K562 (cell line): Measurements from ENCODE around the gene SLC31A1. TPM values are rescaled to one million over a fixed set of nuclear protein-coding genes. Genes with fewer than 3 reads are reported as not detected.

ENCODE experiments used
- MEF2A ChIP-seq: IDR thresholded peaks from 2 replicates; pipeline ENCODE4 v1.6.1; 2011; ENCODE audit warnings: low read depth, mild to moderate bottlenecking, low read length, moderate library complexity; ENCODE audit not compliant: control insufficient read depth
- MYBL2 ChIP-seq, 2 experiments: fragments of 450-650 bp in 1 of 2; sonication (generic) in 1 of 2; formaldehyde crosslinking in 1 of 2; IDR thresholded peaks; 2 replicates each; pipeline versions ENCODE4 v1.6.1 to v1.8.1; 2017 to 2022; ENCODE audit warnings: borderline replicate concordance in 1 of 2, inconsistent platforms in 1 of 2, low read depth in 1 of 2, mild to moderate bottlenecking in 1 of 2, missing genetic modification reagents in 1 of 2, moderate library complexity in 1 of 2
- PHB2 ChIP-seq: fragments of 450-650 bp; IDR thresholded peaks from 2 replicates; pipeline ENCODE4 v1.6.1; 2017; ENCODE audit warnings: low read depth
- SNIP1 ChIP-seq: fragments of 450-650 bp; IDR thresholded peaks from 2 replicates; pipeline ENCODE4 v1.7.1; 2017; ENCODE audit warnings: low read depth, mild to moderate bottlenecking
- TCF3 ChIP-seq: sonication (generic); formaldehyde crosslinking; IDR thresholded peaks from 2 replicates; pipeline ENCODE4 v1.4.0; 2020; ENCODE audit warnings: mild to moderate bottlenecking, missing genetic modification reagents
- TCF7 ChIP-seq: sonication (generic); IDR thresholded peaks from 2 replicates; pipeline ENCODE4 v1.6.1; 2016; ENCODE audit warnings: antibody characterized with exemption, borderline replicate concordance
- ZNF212 ChIP-seq: fragments of 450-650 bp; formaldehyde crosslinking; IDR thresholded peaks from 2 replicates; pipeline ENCODE4 v1.4.0; 2020; ENCODE audit warnings: mild to moderate bottlenecking
- ZNF764 ChIP-seq: fragments of 250-450 bp; sonication (Bioruptor Pico); IDR thresholded peaks from 2 replicates; pipeline ENCODE4 v1.4.0; 2020; ENCODE audit warnings: low read depth, mild to moderate bottlenecking, moderate library complexity
- polyA plus RNA-seq, 8 experiments: library from polyadenylated mRNA; depleted of rRNA in 4 of 8; stranded (reverse) in 5 of 8; unstranded in 3 of 8; fragments of >200 nt; fragmentation: Nextera tagmentation in 2 of 8; fragmentation: Illumina TruSeq in 1 of 8; extraction: Ambion mirVana in 2 of 8; extraction: Trizol in 1 of 8; gene quantifications; 2 replicates each; pipeline versions ENCODE4 v1.2.1 to v1.2.3, GENCODE V29; 2011 to 2014; ENCODE audit warnings: inconsistent platforms in 1 of 8, missing spikeins in 1 of 8
- total RNA-seq, 7 experiments: library from RNA; depleted of rRNA in 6 of 7; stranded (reverse); fragments of >200 nt in 6 of 7; fragmentation: Illumina TruSeq in 2 of 7; extraction: Trizol in 2 of 7; gene quantifications; 2 replicates each; pipeline versions ENCODE4 v1.2.1 to v1.2.3, GENCODE V29; 2011 to 2021; ENCODE audit warnings: low replicate concordance in 1 of 7
- TF ChIP-seq, protein P1 (sequence below): fragments of 450-650 bp; formaldehyde crosslinking; IDR thresholded peaks from 2 replicates; pipeline ENCODE4 v1.4.0; 2020; ENCODE audit warnings: mild to moderate bottlenecking, moderate library complexity
- TF ChIP-seq, protein P2 (sequence below), 2 experiments: IDR thresholded peaks; 2 replicates each; pipeline ENCODE4 v1.6.1; 2012; ENCODE audit warnings: improper control_type of control experiment in 2 of 2, low read depth in 2 of 2, low read length in 2 of 2, borderline replicate concordance in 1 of 2
- TF ChIP-seq, protein P3 (sequence below): fragments of 450-650 bp; IDR thresholded peaks from 2 replicates; pipeline ENCODE4 v1.6.1; 2016; ENCODE audit warnings: low read depth

Gene SLC31A1
- total and polyA plus RNA-seq, 9 of the 15 experiments (the other 6 are each of a cell fraction or from before 2014, with no cell fraction given) = 15.4 to 40.7 (median 25.9) TPM

DNA sequence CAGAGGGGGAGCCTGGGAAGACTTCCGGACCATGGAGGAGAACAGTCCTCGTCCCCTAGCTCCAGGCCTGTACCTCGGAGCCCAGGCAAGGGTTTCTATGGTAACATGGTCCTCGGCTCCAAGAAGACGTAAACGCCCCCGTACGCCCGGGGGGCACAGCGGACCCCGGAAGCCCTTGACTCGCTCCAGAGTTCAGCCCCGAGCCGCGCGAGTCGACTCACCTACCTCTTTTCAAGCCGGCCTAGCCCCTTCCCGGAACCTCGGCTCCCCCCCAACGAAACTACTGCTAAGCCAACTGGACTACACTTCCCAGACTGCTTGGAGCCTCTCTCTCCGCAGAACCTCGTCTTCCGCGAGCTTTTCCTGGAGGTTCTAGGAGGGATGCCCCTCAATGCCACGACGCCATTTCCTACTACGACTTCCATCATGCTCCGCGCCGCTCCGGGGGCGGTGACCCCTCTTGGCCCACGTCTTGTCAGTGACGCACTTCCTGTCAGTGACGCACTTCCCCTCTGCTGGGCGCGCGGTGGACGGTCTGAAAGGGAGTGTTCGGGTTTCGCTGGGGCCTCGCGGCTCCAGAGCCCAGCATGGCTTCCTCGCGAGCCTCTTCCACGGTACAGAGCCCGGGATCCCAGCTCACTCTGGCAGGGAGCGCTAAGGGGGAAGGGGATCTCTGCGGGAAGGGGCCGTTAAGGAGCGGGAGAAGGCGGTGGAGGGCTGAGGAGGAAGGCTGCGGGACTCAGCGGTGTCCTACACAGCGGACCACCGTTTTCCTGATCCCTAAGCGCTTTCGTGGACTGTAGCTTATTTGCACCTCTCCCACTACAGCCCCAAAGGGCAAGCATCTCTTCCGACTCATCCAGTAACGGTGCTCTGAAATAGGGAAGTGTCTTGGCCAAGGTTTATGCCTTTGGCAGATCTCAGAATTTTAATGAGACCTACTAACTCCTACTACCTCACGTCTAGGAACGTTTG is 54.1 kb downstream of the SLC31A1 start, which contains the start of the genes CDC26 and PRPF4 (continued):
- TF ChIP-seq TCF7 (no peak), MEF2A (0 out of 2 replicates have a peak, but pooled peaks have one; percentile 1), ZNF764 (CRISPR knock-in tag) (no peak), SNIP1 (no peak), MYBL2 (IDR thresholded peaks at IDR 0.05; ENCODE audit: low read depth) (no peak), MYBL2 (CRISPR knock-in tag; IDR thresholded peaks at IDR 0.05; ENCODE audit: borderline replicate concordance) (no peak), TCF3 (CRISPR knock-in tag) (peak; percentile 6; the same call in 1 of the 2 replicates), PHB2 (no peak), ZNF212 (CRISPR knock-in tag) (no peak)
- TF ChIP-seq, protein P1, sequence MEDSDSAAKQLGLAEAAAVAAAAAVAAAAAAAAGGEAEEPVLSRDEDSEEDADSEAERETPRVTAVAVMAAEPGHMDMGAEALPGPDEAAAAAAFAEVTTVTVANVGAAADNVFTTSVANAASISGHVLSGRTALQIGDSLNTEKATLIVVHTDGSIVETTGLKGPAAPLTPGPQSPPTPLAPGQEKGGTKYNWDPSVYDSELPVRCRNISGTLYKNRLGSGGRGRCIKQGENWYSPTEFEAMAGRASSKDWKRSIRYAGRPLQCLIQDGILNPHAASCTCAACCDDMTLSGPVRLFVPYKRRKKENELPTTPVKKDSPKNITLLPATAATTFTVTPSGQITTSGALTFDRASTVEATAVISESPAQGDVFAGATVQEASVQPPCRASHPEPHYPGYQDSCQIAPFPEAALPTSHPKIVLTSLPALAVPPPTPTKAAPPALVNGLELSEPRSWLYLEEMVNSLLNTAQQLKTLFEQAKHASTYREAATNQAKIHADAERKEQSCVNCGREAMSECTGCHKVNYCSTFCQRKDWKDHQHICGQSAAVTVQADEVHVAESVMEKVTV (CRISPR knock-in tag) = 0 out of 2 replicates have a peak, but pooled peaks have one; percentile 11
- TF ChIP-seq, protein P2, sequence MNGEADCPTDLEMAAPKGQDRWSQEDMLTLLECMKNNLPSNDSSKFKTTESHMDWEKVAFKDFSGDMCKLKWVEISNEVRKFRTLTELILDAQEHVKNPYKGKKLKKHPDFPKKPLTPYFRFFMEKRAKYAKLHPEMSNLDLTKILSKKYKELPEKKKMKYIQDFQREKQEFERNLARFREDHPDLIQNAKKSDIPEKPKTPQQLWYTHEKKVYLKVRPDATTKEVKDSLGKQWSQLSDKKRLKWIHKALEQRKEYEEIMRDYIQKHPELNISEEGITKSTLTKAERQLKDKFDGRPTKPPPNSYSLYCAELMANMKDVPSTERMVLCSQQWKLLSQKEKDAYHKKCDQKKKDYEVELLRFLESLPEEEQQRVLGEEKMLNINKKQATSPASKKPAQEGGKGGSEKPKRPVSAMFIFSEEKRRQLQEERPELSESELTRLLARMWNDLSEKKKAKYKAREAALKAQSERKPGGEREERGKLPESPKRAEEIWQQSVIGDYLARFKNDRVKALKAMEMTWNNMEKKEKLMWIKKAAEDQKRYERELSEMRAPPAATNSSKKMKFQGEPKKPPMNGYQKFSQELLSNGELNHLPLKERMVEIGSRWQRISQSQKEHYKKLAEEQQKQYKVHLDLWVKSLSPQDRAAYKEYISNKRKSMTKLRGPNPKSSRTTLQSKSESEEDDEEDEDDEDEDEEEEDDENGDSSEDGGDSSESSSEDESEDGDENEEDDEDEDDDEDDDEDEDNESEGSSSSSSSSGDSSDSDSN (IDR thresholded peaks at IDR 0.05; ENCODE audit: borderline replicate concordance in 1 of 2, low read depth in 2 of 2, low read length in 2 of 2) = no peak
- TF ChIP-seq, protein P3, sequence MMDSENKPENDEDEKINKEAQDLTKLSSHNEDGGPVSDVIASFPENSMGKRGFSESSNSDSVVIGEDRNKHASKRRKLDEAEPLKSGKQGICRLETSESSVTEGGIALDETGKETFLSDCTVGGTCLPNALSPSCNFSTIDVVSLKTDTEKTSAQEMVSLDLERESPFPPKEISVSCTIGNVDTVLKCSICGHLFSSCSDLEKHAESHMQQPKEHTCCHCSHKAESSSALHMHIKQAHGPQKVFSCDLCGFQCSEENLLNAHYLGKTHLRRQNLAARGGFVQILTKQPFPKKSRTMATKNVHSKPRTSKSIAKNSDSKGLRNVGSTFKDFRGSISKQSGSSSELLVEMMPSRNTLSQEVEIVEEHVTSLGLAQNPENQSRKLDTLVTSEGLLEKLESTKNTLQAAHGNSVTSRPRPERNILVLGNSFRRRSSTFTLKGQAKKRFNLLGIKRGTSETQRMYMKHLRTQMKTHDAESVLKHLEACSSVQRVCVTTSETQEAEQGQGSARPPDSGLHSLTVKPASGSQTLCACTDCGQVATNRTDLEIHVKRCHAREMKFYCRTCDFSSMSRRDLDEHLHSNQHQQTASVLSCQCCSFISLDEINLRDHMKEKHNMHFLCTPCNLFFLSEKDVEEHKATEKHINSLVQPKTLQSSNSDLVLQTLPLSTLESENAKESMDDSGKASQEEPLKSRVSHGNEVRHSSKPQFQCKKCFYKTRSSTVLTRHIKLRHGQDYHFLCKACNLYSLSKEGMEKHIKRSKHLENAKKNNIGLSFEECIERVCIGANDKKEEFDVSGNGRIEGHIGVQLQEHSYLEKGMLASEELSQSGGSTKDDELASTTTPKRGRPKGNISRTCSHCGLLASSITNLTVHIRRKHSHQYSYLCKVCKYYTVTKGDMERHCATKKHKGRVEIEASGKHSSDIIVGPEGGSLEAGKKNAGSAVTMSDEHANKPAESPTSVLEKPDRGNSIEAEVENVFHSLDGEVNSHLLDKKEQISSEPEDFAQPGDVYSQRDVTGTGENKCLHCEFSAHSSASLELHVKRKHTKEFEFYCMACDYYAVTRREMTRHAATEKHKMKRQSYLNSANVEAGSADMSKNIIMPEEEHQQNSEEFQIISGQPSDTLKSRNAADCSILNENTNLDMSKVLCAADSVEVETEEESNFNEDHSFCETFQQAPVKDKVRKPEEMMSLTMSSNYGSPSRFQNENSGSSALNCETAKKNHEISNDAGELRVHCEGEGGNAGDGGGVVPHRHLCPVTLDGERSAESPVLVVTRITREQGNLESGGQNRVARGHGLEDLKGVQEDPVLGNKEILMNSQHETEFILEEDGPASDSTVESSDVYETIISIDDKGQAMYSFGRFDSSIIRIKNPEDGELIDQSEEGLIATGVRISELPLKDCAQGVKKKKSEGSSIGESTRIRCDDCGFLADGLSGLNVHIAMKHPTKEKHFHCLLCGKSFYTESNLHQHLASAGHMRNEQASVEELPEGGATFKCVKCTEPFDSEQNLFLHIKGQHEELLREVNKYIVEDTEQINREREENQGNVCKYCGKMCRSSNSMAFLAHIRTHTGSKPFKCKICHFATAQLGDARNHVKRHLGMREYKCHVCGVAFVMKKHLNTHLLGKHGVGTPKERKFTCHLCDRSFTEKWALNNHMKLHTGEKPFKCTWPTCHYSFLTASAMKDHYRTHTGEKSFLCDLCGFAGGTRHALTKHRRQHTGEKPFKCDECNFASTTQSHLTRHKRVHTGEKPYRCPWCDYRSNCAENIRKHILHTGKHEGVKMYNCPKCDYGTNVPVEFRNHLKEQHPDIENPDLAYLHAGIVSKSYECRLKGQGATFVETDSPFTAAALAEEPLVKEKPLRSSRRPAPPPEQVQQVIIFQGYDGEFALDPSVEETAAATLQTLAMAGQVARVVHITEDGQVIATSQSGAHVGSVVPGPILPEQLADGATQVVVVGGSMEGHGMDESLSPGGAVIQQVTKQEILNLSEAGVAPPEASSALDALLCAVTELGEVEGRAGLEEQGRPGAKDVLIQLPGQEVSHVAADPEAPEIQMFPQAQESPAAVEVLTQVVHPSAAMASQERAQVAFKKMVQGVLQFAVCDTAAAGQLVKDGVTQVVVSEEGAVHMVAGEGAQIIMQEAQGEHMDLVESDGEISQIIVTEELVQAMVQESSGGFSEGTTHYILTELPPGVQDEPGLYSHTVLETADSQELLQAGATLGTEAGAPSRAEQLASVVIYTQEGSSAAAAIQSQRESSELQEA = no peak; the same call in 1 of the 2 replicates
